Mesendoderm (in vitro differentiated cells): Measurements from ENCODE around the gene PLAGL2.
"Not testable (repeated sequence)": the region's sequence is repeated elsewhere in the genome, so short reads cannot be mapped to it uniquely, and the experiment has no call there.

Experiments used
- DNase-seq: peaks from one replicate; pipeline ENCODE4 v3.0.0; 2013
- H2AK5ac ChIP-seq: 2 replicates; pipeline ENCODE4 v1.6.1; 2013; ENCODE audit warnings: low read length, inconsistent platforms
- H2BK120ac ChIP-seq: 2 replicates; pipeline ENCODE4 v1.6.1; 2013; ENCODE audit warnings: low read depth, mild to moderate bottlenecking, low read length, moderate library complexity, mixed read lengths
- H2BK15ac ChIP-seq: replicated peaks from 2 replicates; pipeline ENCODE4 v1.6.1; 2013; ENCODE audit warnings: low read depth, mild to moderate bottlenecking, moderate library complexity
- H2BK5ac ChIP-seq: 2 replicates; pipeline ENCODE4 v1.6.1; 2013; ENCODE audit warnings: low read length, inconsistent platforms
- H3K18ac ChIP-seq: 2 replicates; pipeline ENCODE4 v1.6.1; 2013; ENCODE audit warnings: mild to moderate bottlenecking, low read length, mixed read lengths
- H3K23ac ChIP-seq: one replicate; pipeline ENCODE4 v1.6.1; 2013; ENCODE audit warnings: low read length
- H3K27ac ChIP-seq: 2 replicates; pipeline ENCODE4 v1.5.1; 2013; ENCODE audit warnings: low read depth, mild to moderate bottlenecking, inconsistent platforms, low read length, moderate library complexity
- H3K27me3 ChIP-seq: 2 replicates; pipeline ENCODE4 v1.6.1; 2013; ENCODE audit warnings: low read length, control low read depth, mild to moderate bottlenecking, inconsistent platforms; ENCODE audit not compliant: insufficient read depth, poor library complexity
- H3K36me3 ChIP-seq: 2 replicates; pipeline ENCODE4 v1.6.1; 2013; ENCODE audit warnings: low read length, inconsistent platforms; ENCODE audit not compliant: control insufficient read depth, insufficient read depth
- H3K4ac ChIP-seq: one replicate; pipeline ENCODE4 v1.6.1; 2013; ENCODE audit warnings: low read depth, mild to moderate bottlenecking, low read length, moderate library complexity
- H3K4me1 ChIP-seq: 2 replicates; pipeline ENCODE4 v1.6.1; 2013; ENCODE audit warnings: low read depth, low read length, inconsistent platforms; ENCODE audit not compliant: control insufficient read depth
- H3K4me2 ChIP-seq: 2 replicates; pipeline ENCODE4 v1.6.1; 2013; ENCODE audit warnings: low read length
- H3K4me3 ChIP-seq: 2 replicates; pipeline ENCODE4 v1.5.1; 2013; ENCODE audit warnings: mild to moderate bottlenecking, low read length
- H3K56ac ChIP-seq: one replicate; pipeline ENCODE4 v1.6.1; 2013; ENCODE audit warnings: low read length
- H3K79me1 ChIP-seq: 2 replicates; pipeline ENCODE4 v1.6.1; 2013; ENCODE audit warnings: low read length, inconsistent platforms
- H3K79me2 ChIP-seq: 2 replicates; pipeline ENCODE4 v1.6.1; 2013; ENCODE audit warnings: mild to moderate bottlenecking, low read length; ENCODE audit not compliant: control insufficient read depth, insufficient read depth
- H3K9ac ChIP-seq: 2 replicates; pipeline ENCODE4 v1.6.1; 2013; ENCODE audit warnings: low read length, inconsistent platforms
- H4K5ac ChIP-seq: one replicate; pipeline ENCODE4 v1.6.1; 2013; ENCODE audit warnings: low read length
- H4K8ac ChIP-seq: one replicate; pipeline ENCODE4 v1.6.1; 2013; ENCODE audit warnings: low read depth, mild to moderate bottlenecking, control low read depth, low read length, moderate library complexity
- WGBS: extraction: QIAGEN DNeasy Blood & Tissue Kit; methylation state at CpG from one replicate; pipeline ENCODE4 v1.1.7; 2013; ENCODE audit warnings: low lambda C conversion rate, missing lambda C conversion rate; ENCODE audit not compliant: insufficient coverage; ENCODE audit errors: extremely low coverage; 5-methylcytosine and 5-hydroxymethylcytosine counted together

Gene PLAGL2

DNA sequence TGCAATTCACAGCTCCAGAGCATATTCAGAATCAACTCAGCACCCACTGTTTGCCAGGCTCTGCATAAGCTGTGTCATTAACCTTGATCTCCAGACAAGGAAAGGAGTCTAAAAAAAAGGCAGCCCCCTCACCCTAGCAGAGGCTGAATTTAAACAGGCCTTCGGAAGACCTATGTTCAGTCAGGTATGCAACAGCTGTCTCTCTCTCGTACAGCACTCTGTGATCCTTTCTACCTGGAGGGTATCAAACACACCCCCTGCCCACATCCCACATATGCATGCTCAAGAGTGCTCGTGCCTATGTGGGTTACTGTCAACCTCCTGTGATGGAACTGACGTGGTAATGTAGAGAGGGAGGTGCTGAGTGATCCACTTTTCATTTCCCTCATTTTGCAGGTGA lies 8.5 kb downstream of the PLAGL2 start:
- Histone ChIP-seq H2BK120ac (no peak overlapping the region), H3K79me1 (peaks cover 21% of the 10 kb centered on the region), H3K18ac (no peak overlapping the region), H2BK15ac (no peak overlapping the region), H2AK5ac (no peak overlapping the region), H4K5ac (no peak overlapping the region), H3K4me1 (no peaks in the 10 kb centered on the region), H3K4me3 (no peak overlapping the region), H3K4me2 (no peak overlapping the region), H3K27me3 (no peaks in the 10 kb centered on the region), H3K79me2 (peaks cover 22% of the 10 kb centered on the region), H2BK5ac (no peak overlapping the region), H3K56ac (no peak overlapping the region), H3K27ac (no peak overlapping the region), H3K9ac (no peak overlapping the region), H3K36me3 (peaks cover 21% of the 10 kb centered on the region), H4K8ac (no peak overlapping the region), H3K23ac (no peak overlapping the region), H3K4ac (no peak overlapping the region)
- no peak for DNase-seq
- WGBS = no CpG with 5 or more reads among the region's 4 CpGs

DNA sequence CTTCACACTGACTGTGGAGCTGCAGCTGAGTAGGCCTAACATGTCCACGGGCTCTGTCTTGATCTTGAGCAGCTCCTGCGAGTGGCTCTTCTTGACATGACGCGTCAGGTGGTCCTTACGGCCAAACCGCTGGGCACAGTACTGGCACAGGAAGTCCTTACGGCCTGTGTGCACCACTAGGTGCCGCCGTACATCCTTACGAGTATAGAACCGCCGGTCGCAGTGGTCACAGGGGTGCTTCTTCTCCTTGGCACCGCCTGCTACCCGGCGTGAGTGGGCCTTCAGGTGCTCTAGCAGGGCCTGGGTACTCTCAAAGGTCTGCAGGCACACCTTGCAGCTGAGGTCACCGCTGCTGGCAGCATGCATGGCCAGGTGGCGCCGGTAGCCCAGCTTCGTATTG lies 10.4 kb downstream of the PLAGL2 start:
- not testable (repeated sequence) for H3K27me3 ChIP-seq, H3K4me1 ChIP-seq, DNase-seq, H4K5ac ChIP-seq, H3K9ac ChIP-seq, H2AK5ac ChIP-seq, H2BK5ac ChIP-seq, H3K4ac ChIP-seq, H2BK120ac ChIP-seq, H3K4me2 ChIP-seq, H3K27ac ChIP-seq, H3K79me2 ChIP-seq, H2BK15ac ChIP-seq, H3K18ac ChIP-seq, H3K23ac ChIP-seq, H4K8ac ChIP-seq, H3K4me3 ChIP-seq, H3K56ac ChIP-seq
- Histone ChIP-seq H3K36me3 (peaks cover 21% of the 10 kb centered on the region), H3K79me1 (peaks cover 17% of the 10 kb centered on the region)
- WGBS = no CpG with 5 or more reads among the region's 20 CpGs

DNA sequence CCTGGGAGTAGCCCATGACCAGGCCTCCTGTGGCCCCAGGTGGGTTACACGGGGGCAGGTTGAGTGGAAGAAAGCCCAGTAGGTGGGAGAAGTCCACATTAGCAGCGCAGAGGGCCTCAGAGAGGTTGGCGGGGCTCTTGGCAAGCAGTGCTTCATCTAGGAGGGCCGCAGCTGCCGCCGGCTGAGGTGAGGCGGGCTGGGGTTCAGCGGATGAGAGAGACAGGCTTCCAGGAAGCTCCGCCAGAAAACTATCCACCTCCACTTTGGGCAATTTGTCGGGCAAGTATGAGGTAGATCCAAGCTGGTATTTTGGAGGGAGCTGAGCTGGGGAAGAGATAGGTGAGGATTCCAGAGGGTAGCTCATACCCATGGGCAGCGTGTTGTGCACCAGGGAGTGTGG lies 10.9 kb downstream of the PLAGL2 start:
- H2BK120ac ChIP-seq, H3K27ac ChIP-seq, H3K79me2 ChIP-seq, H3K4ac ChIP-seq, DNase-seq, H4K5ac ChIP-seq, H3K4me1 ChIP-seq, H3K18ac ChIP-seq, H2BK15ac ChIP-seq, H2AK5ac ChIP-seq, H4K8ac ChIP-seq, H2BK5ac ChIP-seq, H3K56ac ChIP-seq, H3K27me3 ChIP-seq, H3K4me2 ChIP-seq, H3K9ac ChIP-seq, H3K4me3 ChIP-seq, H3K23ac ChIP-seq: not testable (repeated sequence)
- H3K79me1 ChIP-seq = peaks cover 13% of the 10 kb centered on the region
- H3K36me3 ChIP-seq = peaks cover 21% of the 10 kb centered on the region
- WGBS = no CpG with 5 or more reads among the region's 11 CpGs

DNA sequence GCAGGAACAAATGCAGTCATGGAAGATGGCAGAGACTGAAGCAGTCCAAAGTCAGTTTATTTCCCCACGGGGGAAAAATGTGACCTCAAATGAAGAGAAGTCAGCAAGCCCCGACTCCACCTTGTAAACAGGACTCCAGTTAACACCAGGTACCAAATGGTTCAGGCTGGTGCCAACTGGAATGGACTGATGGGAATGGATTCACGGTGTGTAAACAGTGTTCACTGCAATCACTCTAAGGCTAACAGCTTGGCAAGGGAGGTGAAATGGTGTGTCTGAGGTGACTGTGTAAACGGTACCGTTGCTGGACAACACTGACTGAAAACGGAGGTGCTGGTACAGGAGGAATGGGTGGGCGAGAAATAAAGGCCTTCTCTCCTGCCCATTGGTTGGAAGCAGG lies 12.0 kb downstream of the PLAGL2 start:
- peaks cover 18% of the 10 kb centered on the region for H3K36me3 ChIP-seq
- no peak overlapping the region for H2BK120ac ChIP-seq
- no peak overlapping the region for H3K23ac ChIP-seq
- no CpG with 5 or more reads among the region's 7 CpGs for WGBS
- H3K79me1 ChIP-seq = peaks cover 11% of the 10 kb centered on the region
- H3K4me1 ChIP-seq = no peaks in the 10 kb centered on the region
- H3K4me2 ChIP-seq = no peak overlapping the region
- no peak for DNase-seq
- H3K56ac ChIP-seq = peak overlapping the region; percentile 25
- no peak overlapping the region for H4K5ac ChIP-seq
- H3K79me2 ChIP-seq = no peaks in the 10 kb centered on the region
- no peaks in the 10 kb centered on the region for H3K27me3 ChIP-seq
- no peak overlapping the region for H2BK15ac ChIP-seq
- H3K27ac ChIP-seq = no peak overlapping the region
- H3K9ac ChIP-seq = no peak overlapping the region
- no peak overlapping the region for H3K18ac ChIP-seq
- no peak overlapping the region for H3K4ac ChIP-seq
- no peak overlapping the region for H3K4me3 ChIP-seq
- H2BK5ac ChIP-seq = no peak overlapping the region
- H2AK5ac ChIP-seq = no peak overlapping the region
- H4K8ac ChIP-seq = no peak overlapping the region

DNA sequence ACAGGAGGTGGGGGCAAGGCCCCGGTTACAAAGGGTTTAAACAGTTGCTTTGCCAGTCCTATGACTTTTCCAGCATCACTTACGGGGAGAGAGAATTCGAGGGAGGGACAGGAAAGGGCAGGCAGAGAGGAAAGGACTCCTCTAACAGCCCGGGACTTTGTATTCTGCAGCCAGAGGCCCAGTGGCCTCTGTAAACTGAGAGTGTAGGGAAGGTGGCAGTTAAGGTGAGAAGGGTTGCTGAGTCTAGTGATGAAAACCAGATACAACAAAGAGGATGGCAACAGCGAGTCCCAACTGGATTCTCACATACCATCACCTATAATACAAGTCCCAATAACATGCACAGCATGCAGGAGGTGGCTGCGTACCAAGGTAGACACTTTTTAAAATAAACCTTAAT lies 13.5 kb downstream of the PLAGL2 start:
- no CpG with 5 or more reads among the region's 6 CpGs for WGBS
- DNase-seq = no peak
- peaks cover 3% of the 10 kb centered on the region for H3K4me1 ChIP-seq
- H3K56ac ChIP-seq = no peak overlapping the region
- no peak overlapping the region for H2BK120ac ChIP-seq
- no peak overlapping the region for H3K23ac ChIP-seq
- no peak overlapping the region for H3K18ac ChIP-seq
- no peak overlapping the region for H3K4ac ChIP-seq
- no peak overlapping the region for H2AK5ac ChIP-seq
- H4K8ac ChIP-seq = no peak overlapping the region
- no peak overlapping the region for H4K5ac ChIP-seq
- H3K27ac ChIP-seq = no peak overlapping the region
- H3K79me1 ChIP-seq = peaks cover 8% of the 10 kb centered on the region
- H2BK15ac ChIP-seq = no peak overlapping the region
- H3K79me2 ChIP-seq = peaks cover 3% of the 10 kb centered on the region
- no peak overlapping the region for H3K4me3 ChIP-seq
- H3K27me3 ChIP-seq = no peaks in the 10 kb centered on the region
- no peak overlapping the region for H3K9ac ChIP-seq
- no peak overlapping the region for H3K4me2 ChIP-seq
- peaks cover 16% of the 10 kb centered on the region for H3K36me3 ChIP-seq
- no peak overlapping the region for H2BK5ac ChIP-seq

DNA sequence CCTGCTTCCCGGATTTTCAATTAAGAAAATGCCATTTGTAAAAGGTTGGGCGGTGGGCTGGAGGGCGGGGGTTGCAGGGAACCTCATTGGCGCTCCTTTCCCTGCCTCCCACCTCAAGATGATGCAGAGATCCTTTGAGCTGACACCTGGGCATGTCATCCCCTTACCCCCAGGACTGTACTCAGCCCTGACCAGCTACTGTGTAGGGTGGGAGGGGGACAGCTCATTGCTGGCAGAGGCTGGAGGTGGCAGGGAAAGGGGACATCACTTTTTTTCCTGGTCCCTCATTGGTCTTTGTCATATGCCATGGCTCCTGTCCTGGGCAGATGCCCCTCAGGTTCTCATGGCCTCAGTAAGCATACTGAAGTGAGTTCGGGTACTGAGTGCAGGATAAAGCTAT lies 14.2 kb downstream of the PLAGL2 start:
- H3K23ac ChIP-seq, H2BK15ac ChIP-seq, H3K4me3 ChIP-seq, H3K27ac ChIP-seq, H3K4me1 ChIP-seq, H4K5ac ChIP-seq, H3K56ac ChIP-seq, H3K9ac ChIP-seq, H4K8ac ChIP-seq, H3K18ac ChIP-seq, DNase-seq, H3K4me2 ChIP-seq, H3K79me1 ChIP-seq, H3K4ac ChIP-seq, H3K27me3 ChIP-seq, H3K79me2 ChIP-seq, H2BK5ac ChIP-seq, H2BK120ac ChIP-seq, H2AK5ac ChIP-seq: not testable (repeated sequence)
- no CpG with 5 or more reads among the region's 5 CpGs for WGBS
- H3K36me3 ChIP-seq = peaks cover 14% of the 10 kb centered on the region
